GM18868 (cell line): Measurements from ENCODE around the gene KCNK18.

Experiments used
- ATAC-seq: cut with Tn5 transposase; IDR thresholded peaks from one replicate; pipeline ENCODE4 v1.9.1; 2021; ENCODE audit warnings: mild to moderate bottlenecking, moderate library complexity; ENCODE audit not compliant: unreplicated experiment

Gene KCNK18

DNA sequence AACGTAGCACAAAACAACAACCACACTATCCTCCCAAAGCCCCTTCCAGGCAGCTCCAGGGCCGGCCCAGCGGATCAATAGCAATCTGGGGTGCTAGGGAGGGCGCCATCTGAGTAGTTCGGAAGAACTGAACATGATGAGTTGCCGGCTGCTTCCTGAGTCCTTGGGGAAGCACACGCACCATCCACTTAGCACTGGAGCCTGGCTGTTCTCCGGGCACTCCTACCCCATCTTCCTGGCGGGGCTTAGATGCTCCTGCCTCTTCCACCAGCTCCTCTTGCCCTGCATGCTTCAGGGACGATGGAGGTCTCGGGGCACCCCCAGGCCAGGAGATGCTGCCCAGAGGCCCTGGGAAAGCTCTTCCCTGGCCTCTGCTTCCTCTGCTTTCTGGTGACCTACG lies at the start of gene KCNK18:
Gene KCNK18, plus strand, starts transcription at position 301 of the 400 bp plus-strand sequence. Its CDS starts 0 bp downstream, at position 301.
- ATAC-seq, result no peak

DNA sequence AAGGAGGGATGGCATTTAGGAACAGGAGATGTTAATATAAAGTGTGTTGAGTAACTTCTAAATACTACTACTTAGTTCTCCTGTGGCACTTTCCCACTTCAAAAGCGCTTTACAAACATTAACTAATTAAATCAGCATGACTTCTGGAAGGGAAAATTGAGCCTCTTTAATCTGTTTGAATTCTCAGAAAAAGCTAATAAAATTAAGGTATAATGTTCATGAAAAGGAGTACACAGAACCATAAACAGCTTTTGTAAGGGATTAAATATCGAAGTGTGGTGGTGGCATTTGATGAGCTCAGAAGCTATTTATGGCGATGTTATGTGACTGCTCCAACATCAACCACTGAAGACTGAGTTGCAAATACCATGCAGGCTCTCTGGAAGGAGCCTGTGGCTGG lies 49.0 kb upstream of the KCNK18 start:
- ATAC-seq, result no peak

DNA sequence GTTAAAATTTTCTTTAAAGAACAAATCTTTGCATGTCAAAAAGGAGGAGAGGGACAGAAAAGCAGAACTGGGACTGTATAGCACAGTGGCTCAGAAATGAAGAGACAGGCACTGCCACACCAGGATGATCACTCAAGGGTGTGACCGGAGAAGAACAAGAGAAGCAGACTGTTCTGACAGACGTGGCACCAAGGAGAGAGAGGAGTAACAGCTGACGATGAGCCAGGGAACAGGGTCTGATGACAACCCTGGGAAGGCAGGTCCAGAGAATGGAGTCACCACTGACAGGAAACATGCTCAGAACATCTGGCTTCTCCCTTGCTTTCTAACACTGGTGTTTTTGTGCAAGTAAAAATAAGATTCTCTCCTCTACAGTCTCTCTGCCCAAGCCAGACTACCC lies 44.6 kb upstream of the KCNK18 start:
- ATAC-seq, result no peak

DNA sequence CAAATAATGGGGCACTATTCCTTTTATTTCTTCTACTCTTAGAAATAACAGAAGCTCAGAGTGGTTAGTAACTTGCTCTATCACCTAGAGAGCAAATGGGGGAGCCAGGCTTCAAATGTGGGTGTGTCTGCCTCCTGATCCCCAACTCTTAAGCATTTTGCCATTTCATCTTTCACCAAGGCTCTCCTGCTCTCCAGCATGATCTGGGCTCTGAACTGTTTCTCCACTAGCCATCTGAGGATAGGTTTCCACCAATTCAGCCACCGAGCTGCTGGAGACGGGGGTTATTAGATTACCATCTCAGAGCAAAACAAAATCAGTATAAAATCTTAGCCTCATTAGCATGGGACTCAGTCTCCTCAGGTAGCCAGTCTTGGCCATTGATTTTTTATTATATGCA lies 39.0 kb upstream of the KCNK18 start:
- no peak for ATAC-seq

DNA sequence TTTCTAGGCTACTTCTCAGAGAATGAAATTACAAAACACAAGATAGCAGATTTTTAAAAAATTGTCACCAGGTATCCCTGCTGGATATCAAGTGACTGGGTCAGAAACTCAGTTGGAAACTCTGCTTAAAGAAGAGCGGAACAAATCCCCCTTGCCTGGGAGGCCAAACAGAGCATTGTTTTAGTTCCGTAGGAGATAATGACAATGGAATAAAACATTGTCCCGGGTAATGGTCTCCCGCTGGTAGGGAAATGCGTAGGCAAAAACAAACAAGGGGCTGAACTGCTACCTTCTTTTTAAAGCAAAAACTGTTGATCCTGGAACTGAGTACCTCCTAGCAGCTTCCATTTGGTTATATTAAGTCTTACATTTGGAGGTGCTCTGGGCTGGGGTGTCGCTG lies 37.9 kb upstream of the KCNK18 start:
- ATAC-seq, result no peak

DNA sequence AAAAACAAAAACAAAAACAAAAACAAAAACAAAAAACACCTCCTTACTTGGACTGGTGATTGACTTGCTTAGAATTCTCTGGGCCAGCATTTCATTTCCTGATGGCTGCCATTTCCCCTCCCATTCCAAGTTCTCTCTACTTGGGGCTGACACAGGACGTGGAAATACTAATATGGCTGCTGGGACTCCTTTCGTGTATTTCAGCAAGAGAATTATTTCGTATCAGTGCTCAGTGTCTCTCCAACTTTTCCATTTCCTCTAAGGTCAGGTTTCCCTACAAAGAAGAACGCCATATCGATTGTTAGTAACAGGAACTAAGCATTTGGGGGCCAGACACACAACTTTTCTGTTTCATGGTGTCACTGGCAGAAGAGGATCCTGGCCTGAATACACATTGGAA lies 36.7 kb upstream of the KCNK18 start:
- no peak for ATAC-seq

DNA sequence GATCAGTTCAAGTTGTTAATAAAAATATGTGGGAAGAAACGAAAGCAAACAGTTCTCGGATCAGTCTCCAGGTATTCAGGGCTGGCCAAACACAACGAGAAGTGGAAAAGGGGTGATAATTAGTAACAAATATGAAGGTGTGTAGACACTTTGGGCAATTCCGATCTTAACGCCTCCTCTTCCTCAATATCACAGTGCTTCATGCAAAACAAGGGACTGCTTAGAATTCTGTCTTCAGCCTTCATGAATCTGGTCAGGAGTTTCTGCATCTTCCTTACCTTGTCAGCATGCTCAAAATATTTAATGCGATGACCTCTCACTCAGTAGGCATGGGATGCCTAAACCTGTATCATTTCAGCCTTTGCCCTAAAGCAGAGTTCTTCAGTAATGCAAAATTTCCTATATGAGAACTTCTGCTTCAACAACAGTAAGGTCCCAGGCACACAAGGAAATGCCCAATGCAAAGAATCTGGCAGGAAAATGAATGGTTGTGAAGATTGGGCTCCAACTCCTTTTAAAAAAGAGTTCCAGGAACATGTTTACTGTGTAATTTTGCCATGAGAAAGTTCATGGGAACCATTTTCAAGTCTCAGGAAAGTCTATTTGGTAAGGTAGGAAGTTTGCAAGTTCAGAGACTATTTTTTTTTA lies 35.8 kb upstream of the KCNK18 start:
- no peak for ATAC-seq

DNA sequence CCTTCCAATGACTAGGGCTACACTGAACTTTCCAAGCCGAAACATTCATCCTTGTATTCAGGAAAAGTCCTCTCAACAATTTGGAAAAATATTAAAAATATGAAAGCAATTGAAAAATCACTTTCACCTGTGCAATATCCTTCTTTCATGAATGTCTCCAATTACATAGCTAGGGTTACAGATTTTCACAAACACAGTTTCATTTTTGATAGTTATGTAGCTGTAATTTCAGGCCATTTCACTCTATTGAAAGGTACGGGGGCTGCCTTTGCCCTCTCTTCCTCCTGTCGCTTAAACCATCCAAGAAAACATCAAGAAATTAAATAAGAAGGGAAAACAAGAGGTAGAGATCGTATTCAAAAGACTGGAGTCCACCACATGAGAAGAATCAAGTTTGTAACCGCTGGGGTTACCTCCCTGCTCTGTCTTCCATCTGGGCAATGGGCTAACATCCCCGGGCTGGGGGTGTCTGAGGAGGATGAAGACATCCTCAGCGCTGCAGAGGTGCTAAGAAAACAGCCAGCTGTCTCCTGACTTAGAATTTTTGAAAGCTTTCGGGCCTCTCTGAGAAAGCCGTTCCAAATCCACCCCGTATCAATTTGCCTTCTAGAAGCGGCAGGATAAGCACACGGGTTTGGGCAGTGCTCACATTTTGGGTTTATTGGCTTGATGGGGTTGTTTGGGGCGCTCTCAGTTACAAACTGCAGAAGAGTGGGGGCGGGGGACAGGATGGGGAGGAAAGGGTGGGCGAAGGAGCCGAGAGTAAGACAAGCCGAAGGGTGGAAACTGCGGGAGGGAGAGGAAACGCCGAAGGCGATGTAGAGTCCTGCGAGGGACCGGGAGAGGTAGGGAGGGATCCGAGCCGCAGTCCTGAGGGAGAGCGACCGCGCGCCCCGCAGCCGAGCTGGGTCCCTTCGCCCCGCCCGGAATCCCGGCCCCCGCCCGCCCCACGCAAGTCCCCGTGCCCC lies 34.9 kb upstream of the KCNK18 start:
- no peak for ATAC-seq

DNA sequence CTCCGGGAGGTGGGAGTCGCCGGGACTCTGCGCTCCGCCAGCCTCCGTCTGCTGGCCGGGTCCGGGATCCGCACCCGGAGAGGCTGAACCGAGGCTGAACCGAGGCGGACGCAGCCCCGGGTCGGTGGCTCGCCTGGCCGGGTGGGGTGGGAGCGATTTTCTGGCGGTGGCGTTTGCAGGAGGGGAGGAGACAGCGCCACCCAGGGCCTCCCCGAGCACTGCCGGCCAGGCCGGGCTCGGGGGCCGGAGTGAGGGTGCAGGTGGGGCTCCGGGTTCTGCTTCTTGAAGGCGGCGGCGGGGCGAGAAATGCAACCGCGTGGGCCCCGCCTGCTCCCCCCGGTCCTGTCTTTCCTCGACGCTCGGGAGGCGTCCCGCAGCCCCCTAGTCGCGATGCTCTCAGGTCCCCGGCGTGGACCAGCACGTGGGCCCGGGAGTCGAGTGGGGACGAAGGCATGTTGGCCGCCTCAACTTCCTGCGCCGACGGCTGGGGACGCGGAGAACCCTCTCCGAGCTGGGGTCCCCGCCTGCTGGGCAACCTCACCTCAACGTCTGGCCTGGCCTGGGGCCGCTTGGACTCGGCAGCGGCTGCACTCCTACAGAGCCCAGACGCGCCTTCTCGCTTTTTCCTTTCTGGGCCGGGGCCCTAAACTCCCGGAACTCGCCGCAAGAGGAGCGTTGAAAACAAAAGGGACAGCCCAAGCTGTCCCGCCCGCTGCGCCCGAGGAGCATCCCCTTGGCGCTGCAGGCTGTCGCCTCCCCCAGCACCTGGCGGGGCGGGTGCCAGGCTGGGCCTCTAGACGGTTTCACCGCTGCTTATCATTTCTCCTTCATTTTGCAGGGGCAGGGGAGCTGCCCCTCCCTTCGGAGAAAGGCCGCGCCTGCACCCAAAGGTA lies 34.0 kb upstream of the KCNK18 start:
- ATAC-seq, result no peak

DNA sequence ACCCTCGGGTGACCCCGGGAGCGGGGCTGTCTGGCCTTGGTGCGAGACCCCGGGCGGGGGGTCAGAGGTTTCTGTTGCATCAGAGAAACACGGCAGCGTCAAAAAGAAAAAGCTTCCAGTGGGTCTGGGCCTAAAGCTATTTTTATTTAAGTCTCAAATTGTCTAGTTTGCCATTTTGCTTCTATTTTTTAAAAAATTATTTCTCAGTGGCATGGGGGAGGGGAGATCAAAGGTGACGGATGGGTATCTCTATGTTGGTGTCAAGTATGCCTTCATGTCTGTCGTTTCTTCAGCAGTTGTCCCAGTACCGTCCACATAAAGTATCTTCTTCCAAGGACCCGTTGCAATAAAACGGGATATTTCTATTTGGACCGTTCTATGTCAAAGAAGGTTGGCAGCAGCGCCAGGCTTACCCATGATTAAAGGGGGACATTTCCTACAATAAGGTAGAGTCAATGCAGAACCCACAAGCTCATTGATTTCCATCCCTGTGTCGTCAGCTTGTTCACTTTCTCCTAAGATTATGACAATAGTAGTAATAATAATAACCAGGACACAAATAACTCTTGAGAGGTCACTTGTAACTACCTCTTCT lies 33.2 kb upstream of the KCNK18 start:
- ATAC-seq, result no peak

DNA sequence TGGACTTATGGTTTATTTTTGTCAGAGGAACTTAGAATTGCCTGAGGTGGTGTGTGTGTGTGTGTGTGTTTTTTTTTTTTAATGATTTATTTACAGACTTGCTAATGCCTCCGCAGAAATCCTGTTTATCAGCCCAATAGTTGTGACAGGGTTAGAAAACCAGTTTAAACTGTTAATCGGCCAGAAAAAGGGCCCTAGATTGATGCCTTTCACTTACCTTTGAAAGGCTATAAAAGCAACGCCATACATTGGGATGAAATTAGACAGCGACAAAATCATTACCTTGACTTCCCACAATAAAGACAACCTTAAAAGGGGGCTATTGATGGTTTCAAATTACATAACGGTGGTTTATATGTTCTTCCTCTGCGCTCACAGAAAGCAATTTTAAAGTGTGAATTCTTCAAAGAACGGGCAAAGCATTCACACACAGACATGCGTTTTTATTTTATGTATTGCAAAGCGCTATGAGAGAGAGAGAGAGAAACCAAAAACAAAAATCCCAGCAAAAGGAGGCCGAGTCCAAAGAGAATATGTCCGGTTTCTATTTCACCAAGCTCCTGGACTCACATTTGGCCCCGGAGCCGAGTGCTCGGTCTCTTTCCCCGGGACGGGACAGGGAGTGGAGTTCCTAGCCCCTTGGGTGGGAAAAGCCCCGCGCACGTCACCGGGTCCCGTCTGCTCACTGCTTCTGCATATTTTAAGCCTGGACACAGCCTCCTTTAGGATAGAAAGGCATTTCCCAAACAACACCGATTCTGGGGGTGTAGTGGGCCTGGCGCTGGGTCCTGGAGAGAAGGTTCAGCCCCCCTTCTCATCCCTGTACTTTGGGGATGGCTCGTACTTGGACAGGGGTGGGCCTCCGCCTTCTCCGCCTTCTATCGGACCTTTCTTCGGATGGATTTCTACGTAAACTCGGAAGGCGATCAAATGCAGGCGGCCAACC lies 32.4 kb upstream of the KCNK18 start:
- ATAC-seq, result no peak

DNA sequence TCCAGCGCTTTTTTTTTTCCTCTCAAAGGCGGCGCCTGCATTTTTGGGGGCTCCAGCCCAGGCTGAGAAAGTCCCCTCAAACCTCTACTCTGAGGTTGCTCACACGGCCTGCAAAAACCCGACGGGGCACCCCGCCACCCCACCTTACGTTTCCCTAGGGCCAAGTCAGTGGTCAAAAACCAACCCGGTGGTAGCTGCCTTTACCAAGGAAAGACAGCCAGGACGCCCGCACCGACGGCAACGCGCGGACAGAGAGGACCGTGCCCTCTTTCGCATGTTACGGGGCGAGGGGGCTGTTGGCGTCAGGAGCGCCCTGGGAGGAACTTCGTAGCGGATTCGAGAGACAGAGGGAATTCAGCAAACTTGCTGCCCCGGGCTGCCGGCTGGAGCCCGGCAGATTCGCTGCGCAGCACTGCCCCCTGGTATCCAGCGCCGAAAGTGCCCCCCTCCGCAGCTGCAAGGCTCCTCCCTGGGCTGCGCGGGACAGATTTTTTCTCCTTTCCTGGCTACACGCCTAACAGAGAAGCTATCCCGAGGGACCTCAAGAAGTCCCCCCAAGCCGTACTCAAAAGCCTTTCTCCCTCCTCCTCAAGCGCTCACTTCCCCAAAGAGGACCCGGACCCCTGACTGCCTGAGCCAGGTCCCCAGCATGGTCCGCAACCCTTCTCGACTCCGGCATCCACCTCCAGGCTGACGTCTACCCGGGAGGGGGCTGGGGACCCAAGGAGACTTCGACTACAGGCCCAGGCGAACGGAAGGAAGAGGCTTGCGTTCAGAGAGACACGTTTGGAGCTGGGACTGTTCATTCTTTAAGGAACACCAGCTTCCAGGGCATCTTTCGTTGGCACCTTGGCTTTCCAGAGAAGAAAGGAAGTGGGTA lies 31.5 kb upstream of the KCNK18 start:
- no peak for ATAC-seq

DNA sequence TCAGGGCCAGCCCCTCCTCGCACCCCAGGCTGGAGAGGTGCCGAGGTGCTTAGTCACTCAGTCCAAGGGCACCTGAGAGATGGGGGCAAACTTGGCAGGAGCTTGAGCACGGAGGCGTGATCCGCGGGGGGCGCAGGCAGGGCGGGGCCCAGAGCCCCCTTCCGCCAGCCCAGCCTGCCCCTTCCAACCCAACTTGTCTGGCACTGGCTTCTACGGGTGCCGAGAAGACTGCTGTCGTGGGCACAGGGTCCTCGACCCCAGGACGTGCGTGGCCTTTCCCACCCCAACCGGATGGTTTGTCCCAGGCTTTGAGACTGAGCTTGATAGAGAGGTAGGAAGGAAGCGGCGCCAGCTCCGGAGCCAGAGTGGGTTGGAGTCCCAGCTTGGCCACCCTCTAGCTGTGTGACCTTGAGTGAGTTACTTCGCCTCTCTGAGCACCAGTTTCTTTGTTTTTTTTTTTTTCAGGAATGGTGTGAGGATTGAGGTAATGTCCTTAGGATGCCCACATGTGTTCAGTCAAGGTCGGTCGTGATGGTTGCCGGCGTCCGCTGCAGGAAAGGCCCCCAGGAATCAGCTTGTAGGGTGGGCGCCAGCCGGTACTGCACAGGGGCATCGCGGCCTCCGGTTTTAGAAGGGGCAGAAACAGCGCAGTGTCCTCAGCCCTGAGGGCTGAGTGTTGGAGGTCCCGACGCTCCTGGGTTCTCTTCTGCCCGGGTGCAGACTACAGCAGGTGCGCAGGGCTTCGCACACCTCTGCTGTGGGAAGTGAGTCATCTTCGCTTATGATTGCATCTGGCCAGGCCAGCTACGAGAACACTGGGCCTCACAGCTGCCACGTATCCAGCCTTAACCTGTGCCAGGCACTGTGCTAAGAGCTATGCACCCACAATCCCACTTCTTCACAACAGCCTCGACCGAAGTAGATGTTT lies 30.6 kb upstream of the KCNK18 start:
- ATAC-seq, result no peak

DNA sequence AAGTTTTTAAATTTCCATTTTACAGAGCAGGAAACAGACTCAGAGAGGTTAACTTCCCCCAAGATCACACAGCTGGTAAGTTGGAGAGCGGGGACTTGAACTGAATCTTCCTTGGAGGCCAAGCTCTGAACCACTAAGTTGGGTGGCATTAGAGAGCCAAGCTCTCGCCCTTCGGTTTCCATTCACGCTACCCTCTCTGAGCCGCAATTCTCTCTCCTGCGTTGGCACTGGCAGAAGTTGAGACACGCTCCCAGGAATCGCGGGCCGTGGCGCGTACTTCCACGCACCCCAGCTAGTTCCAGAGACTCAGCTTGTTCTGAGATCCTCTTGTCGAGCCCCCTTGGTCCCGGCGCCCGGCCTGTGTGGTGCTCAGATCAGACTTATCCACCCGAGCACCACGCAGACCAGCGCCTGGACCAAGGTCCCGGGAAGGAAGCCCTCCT lies 29.9 kb upstream of the KCNK18 start:
- no peak for ATAC-seq

DNA sequence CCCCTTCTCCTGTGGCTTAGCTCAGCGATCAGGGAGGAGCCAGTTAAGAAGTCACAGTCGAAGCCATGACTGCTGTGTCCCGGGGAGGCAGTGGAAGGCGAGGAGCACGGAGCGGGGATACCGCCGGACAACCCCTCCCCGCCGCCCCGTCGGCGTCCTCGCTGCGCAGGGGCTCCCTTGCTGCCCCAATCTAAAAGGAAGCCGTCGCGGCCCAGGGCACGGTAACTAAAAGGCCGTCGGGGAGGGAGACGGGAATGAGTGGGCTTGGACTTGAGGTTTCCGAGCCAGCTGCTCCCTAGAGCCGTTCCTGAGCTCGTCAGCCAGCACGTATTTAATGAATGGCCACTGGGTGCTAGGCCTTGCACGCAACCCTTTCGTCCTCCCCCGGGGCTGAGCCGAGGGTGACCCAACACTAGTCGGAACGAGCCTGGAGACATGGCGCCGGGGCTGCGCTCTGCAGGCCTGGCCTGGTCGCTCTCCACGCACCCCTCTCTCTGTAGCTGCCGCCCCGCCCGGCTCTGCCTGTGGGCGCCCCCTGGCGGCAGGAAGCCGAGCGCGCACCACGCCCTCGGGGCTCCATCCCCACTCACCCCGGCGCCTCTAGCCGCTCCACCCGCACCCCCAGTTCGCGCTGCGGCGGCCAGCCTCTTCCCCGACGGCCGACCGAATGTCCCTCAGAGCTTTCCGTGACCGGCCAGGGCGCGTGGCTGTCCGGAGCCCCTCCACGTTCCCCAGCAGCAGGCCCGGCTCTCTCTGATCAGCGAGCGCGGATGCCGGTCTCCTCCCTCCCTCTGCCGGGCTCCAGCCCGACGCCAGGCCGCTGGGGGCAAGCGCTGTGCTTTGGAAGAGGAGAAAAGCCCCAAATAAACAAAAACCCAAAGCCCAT lies 29.3 kb upstream of the KCNK18 start:
- peak; percentile 86 for ATAC-seq

DNA sequence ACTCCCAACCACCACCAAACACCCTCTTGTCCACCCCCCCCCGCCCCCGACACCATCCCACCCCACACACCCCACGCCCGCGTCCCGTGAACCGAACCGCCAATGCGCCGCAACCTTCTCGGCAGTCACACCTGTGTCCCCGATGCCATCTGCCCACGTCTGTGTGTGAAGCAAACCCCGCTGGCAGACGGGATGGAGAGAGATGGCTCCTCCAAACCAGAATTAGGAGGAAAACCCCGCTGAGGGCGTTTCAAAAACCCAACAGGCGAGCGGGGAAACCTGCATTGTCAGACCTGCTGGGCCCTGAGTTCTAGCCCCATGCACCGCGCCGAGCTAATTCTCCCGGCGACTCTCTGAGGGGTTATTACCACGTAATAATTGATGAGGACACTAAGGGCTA lies 28.6 kb upstream of the KCNK18 start:
- no peak for ATAC-seq

DNA sequence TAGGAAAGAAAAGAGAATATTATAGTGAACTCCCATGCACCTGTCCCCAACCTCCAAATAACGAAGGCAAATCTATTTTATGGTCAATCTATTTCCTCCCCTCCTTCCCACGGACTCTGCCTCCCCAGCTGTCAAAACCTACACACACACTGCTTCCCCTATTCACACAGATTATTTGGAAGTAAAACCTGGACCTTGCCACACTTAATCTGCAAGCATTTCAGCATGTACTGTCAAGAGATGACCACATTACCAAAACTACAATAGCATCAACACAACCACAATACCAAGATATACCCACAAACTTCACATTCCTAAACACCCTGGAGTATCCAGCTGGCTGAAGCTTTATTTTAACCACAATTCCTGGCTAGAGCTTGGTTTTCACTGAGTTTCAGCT lies 27.8 kb upstream of the KCNK18 start:
- ATAC-seq, result no peak
